Activated CD4-positive, alpha-beta T cell treated with anti-CD3 and anti-CD28 coated beads, Interleukin-2, amount 50 U/mL, for 24 hours (primary cell): ENCODE results near the gene POLR1G.
"Not testable (repeated sequence)": the region's sequence is repeated elsewhere in the genome, so short reads cannot be mapped to it uniquely, and the experiment has no call there.

ENCODE experiments used
- DNase-seq, 2 donors: peaks; one replicate each; pipeline ENCODE4 v3.0.0-alpha.2; 2020; ENCODE audit warnings: low read depth in 1 of 2, low spot score in 1 of 2

Gene POLR1G

GRCh38 chr19:45395821-45396617 is 10.4 kb upstream of the POLR1G start:
- no peak for DNase-seq

GRCh38 chr19:45400192-45400591 is 6.3 kb upstream of the POLR1G start:
- no peak for DNase-seq

GRCh38 chr19:45401815-45402214 is 4.6 kb upstream of the POLR1G start:
- no peak for DNase-seq

- no peak for DNase-seq
Observed at GRCh38 chr19:45402298-45403061, 4.0 kb upstream of the POLR1G start.

- DNase-seq = no peak
Observed at GRCh38 chr19:45403272-45403671, 3.2 kb upstream of the POLR1G start.

- DNase-seq = peak; percentile 22 to 39
Observed at GRCh38 chr19:45403781-45404556, 2.5 kb upstream of the POLR1G start.

GRCh38 chr19:45404557-45405434 is 1.6 kb upstream of the POLR1G start, which contains the start of gene PPP1R13L:
Gene PPP1R13L, minus strand, starts transcription at chr19:45405069. Its CDS starts 6,751 bp downstream, at chr19:45398318.
- peak in 1 of 2 donors; percentile 35 for DNase-seq

GRCh38 chr19:45405435-45406225 is 814 bp upstream of the POLR1G start:
- peak; percentile 61 to 79 for DNase-seq

GRCh38 chr19:45407091-45407375 is 589 bp downstream of the POLR1G start:
- DNase-seq = no peak

- DNase-seq = not testable (repeated sequence)
Observed at GRCh38 chr19:45407585-45407984, 1.1 kb downstream of the POLR1G start.

- DNase-seq = no peak
Observed at GRCh38 chr19:45408121-45408520, 1.7 kb downstream of the POLR1G start.

- DNase-seq = no peak
Observed at GRCh38 chr19:45408830-45409556, 2.5 kb downstream of the POLR1G start.

- DNase-seq = no peak
Observed at GRCh38 chr19:45409557-45409920, 3.1 kb downstream of the POLR1G start.

GRCh38 chr19:45410330-45410729 is 3.9 kb downstream of the POLR1G start:
- not testable (repeated sequence) for DNase-seq

- no peak for DNase-seq
Observed at GRCh38 chr19:45413497-45413896, 7.1 kb downstream of the POLR1G start.

GRCh38 chr19:45414468-45414867 is 8.0 kb downstream of the POLR1G start:
- DNase-seq = no peak

GRCh38 chr19:45417151-45417550 is 10.7 kb downstream of the POLR1G start:
- no peak for DNase-seq

- no peak for DNase-seq
Observed at GRCh38 chr19:45418802-45419201, 12.4 kb downstream of the POLR1G start.

- no peak for DNase-seq
Observed at GRCh38 chr19:45419396-45419795, 13.0 kb downstream of the POLR1G start.
